ENCODE measurements around the gene PYGM.

The PYGM gene

GRCh38 chr11:64752175-64752970 lies 7.4 kb downstream of the PYGM start:
- DNase-seq = no peak

GRCh38 chr11:64751580-64751979 lies 8.2 kb downstream of the PYGM start:
- no peak for DNase-seq

- DNase-seq = no peak
Observed at GRCh38 chr11:64751136-64751535, 8.6 kb downstream of the PYGM start.

- no peak for DNase-seq
Observed at GRCh38 chr11:64750361-64751054, 9.3 kb downstream of the PYGM start.

- DNase-seq = no peak
Observed at GRCh38 chr11:64747961-64748665, 11.7 kb downstream of the PYGM start.

GRCh38 chr11:64746486-64746885 lies 13.3 kb downstream of the PYGM start:
- DNase-seq = no peak

- DNase-seq = no peak
Observed at GRCh38 chr11:64745521-64746328, 14.0 kb downstream of the PYGM start.

- peak; percentile 22 for DNase-seq
Observed at GRCh38 chr11:64745189-64745520, 14.6 kb downstream of the PYGM start.

GRCh38 chr11:64744544-64745188 lies 15.1 kb downstream of the PYGM start:
- no peak for DNase-seq

GRCh38 chr11:64743591-64744543 lies 15.9 kb downstream of the PYGM start, which contains the start of gene RASGRP2:
TSS of gene RASGRP2 (minus strand) at chr11:64744142. CDS start at chr11:64742866, 1,276 bp downstream.
- DNase-seq = peak; percentile 20

- no peak for DNase-seq
Observed at GRCh38 chr11:64742889-64743590, 16.7 kb downstream of the PYGM start.

- DNase-seq = no peak
Observed at GRCh38 chr11:64742087-64742888, 17.5 kb downstream of the PYGM start.

- DNase-seq = no peak
Observed at GRCh38 chr11:64741375-64742086, 18.2 kb downstream of the PYGM start.

- DNase-seq = no peak
Observed at GRCh38 chr11:64739871-64740270, 19.9 kb downstream of the PYGM start.

- DNase-seq = no peak
Observed at GRCh38 chr11:64736654-64737053, 23.1 kb downstream of the PYGM start.

- DNase-seq = no peak
Observed at GRCh38 chr11:64735725-64736259, 24.0 kb downstream of the PYGM start.

GRCh38 chr11:64734811-64735724 lies 24.7 kb downstream of the PYGM start:
- DNase-seq = no peak

GRCh38 chr11:64731601-64732000 lies 28.2 kb downstream of the PYGM start:
- no peak for DNase-seq

Measured in NCI-H2171 (cell line).